ENCODE data around the gene APBA3. TPM values are rescaled to one million over a fixed set of nuclear protein-coding genes. Genes with fewer than 3 reads are reported as not detected.

The APBA3 gene
- total and polyA plus RNA-seq, 12 donors: 7.4 to 22.6 (median 11.5) TPM

GRCh38 chr19:3765121-3765520, 3.6 kb upstream of the APBA3 start:
- TF ChIP-seq CTCF (IDR thresholded peaks at IDR 0.05): no peak
- intact Hi-C loops (cut with DNase I): loop anchor here in 4 of 10 donors (10.0 kb wide), 3 partner anchors 60 to 210 kb away; partner anchors contain the start of gene DAPK3 (in 1 of the 4)

GRCh38 chr19:3762501-3763459, 1.3 kb upstream of the APBA3 start, which contains the start of gene MRPL54:
TSS of gene MRPL54 (plus strand) at chr19:3762682. CDS start at chr19:3762701, 19 bp downstream.
- H3K4me3 ChIP-seq: peak within 1 kb of the TSS; percentile 68 to 99 (median 91)
- no peaks in the 10 kb centered on the region for H3K9me3 ChIP-seq
- intact Hi-C loops (cut with DNase I): loop anchor here in 8 of 10 donors (2.0 to 10.0 kb wide), 8 partner anchors 60 to 225 kb away; partner anchors contain the start of genes DAPK3 (in 2 of the 8), EEF2 (in 1 of the 8) and PIP5K1C (in 1 of the 8)
- DNase-seq (peak; percentile 99 to 100), ATAC-seq (peak; percentile 94 to 98 (median 96))
- peaks cover 0 to 52% (median 34%) of the 10 kb centered on the region in 9 donors for H3K36me3 ChIP-seq
- H3K4me1 ChIP-seq: peaks cover 3 to 48% (median 35%) of the 10 kb centered on the region in 9 donors
- H3K27ac ChIP-seq: peak within 1 kb of the TSS; percentile 95 to 100 (median 97)
- no peaks in the 10 kb centered on the region for H3K27me3 ChIP-seq
- TF ChIP-seq CTCF (IDR thresholded peaks at IDR 0.05): no peak
- whole genome bisulfite sequencing, 2 donors: 4% methylated on average over 47 of the region's 47 CpGs

More at GRCh38 chr19:3765121-3765520, 3.6 kb upstream of the APBA3 start:
- 90 to 94% methylated on average over 12 of the region's 12 CpGs for WGBS, 2 donors
- Histone ChIP-seq H3K27me3 (no peaks in the 10 kb centered on the region), H3K27ac (no peak overlapping the region), H3K9me3 (no peaks in the 10 kb centered on the region), H3K4me3 (no peak overlapping the region), H3K4me1 (peaks cover 3 to 34% (median 22%) of the 10 kb centered on the region in 9 donors), H3K36me3 (peaks cover 0 to 54% (median 19%) of the 10 kb centered on the region in 9 donors)
- ATAC-seq: no peak
- DNase-seq: no peak

- peak overlapping the region in 7 of 10 donors; percentile 56 to 89 (median 67) for H3K4me3 ChIP-seq
- ATAC-seq (no peak), DNase-seq (no peak)
- H3K4me1 ChIP-seq: peaks cover 3 to 48% (median 35%) of the 10 kb centered on the region in 9 donors
- no peaks in the 10 kb centered on the region for H3K27me3 ChIP-seq
- intact Hi-C loops (cut with DNase I): loop anchor here in 8 of 10 donors (2.0 to 10.0 kb wide), 8 partner anchors 60 to 225 kb away; partner anchors contain the start of genes DAPK3 (in 2 of the 8), EEF2 (in 1 of the 8) and PIP5K1C (in 1 of the 8)
- WGBS, 2 donors: 56 to 72% methylated on average over 1 of the region's 1 CpG
- no peak for TF ChIP-seq CTCF (IDR thresholded peaks at IDR 0.05)
- H3K27ac ChIP-seq: peak overlapping the region; percentile 24 to 100 (median 97)
- H3K9me3 ChIP-seq: no peaks in the 10 kb centered on the region
- peaks cover 0 to 52% (median 34%) of the 10 kb centered on the region in 9 donors for H3K36me3 ChIP-seq
Measured at GRCh38 chr19:3762130-3762473, 610 bp upstream of the APBA3 start.

GRCh38 chr19:3760871-3761361, 576 bp downstream of the APBA3 start:
- peaks cover 0 to 52% (median 32%) of the 10 kb centered on the region in 9 donors for H3K36me3 ChIP-seq
- H3K4me3 ChIP-seq: peak overlapping the region; percentile 68 to 99 (median 90)
- ATAC-seq (no peak), DNase-seq (peak in 1 of 2 donors; percentile 9)
- 35 to 41% methylated on average over 7 of the region's 7 CpGs for WGBS, 2 donors
- intact Hi-C loops (cut with DNase I): loop anchor here in 8 of 10 donors (5.0 to 10.0 kb wide), 6 partner anchors 61 to 226 kb away; partner anchors contain the start of genes DAPK3 (in 2 of the 8) and EEF2 (in 1 of the 8)
- H3K9me3 ChIP-seq: no peaks in the 10 kb centered on the region
- no peak for TF ChIP-seq CTCF (IDR thresholded peaks at IDR 0.05)
- peak overlapping the region; percentile 24 to 100 (median 97) for H3K27ac ChIP-seq
- peaks cover 3 to 46% (median 35%) of the 10 kb centered on the region in 9 donors for H3K4me1 ChIP-seq
- H3K27me3 ChIP-seq: no peaks in the 10 kb centered on the region
